GM18907 (cell line): ENCODE measurements around the gene NRXN2.

Experiments used
- ATAC-seq: cut with Tn5 transposase; IDR thresholded peaks from one replicate; pipeline ENCODE4 v1.9.1; 2021; ENCODE audit warnings: mild to moderate bottlenecking, moderate library complexity; ENCODE audit not compliant: unreplicated experiment

The NRXN2 gene

DNA sequence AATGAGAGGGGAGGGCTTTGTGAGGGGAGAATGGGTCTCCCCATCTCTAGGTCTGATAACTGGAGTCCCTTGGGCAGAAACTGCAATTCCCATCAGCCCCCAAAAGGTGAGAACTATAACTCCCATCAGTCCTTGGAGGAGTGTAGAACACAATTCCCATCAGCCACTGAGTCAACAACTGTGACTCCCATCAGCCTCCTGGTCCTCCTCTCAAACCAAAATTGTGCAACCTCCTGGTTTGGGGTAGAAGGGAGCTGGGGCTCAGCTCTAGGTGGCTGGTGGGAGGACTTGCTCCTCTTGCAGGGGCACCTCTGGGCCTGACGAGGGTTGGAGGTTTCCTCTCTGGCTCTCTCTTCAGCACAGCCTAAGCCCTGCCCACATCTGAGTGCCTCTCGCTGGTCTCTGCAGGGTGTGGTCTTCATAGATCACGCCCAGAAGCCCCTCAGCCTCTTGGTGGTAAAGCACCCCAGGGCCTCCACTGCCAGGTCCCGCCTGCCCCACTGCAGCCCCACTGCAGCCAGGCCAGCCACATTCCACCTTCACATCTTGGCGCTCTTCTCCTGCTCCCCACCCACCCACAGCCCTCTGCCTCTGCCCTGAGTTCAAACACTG is 113.5 kb downstream of the NRXN2 start:
- ATAC-seq: no peak

- ATAC-seq: no peak
Measured at GRCh38 chr11:64608636-64609035, 114.4 kb downstream of the NRXN2 start.

DNA sequence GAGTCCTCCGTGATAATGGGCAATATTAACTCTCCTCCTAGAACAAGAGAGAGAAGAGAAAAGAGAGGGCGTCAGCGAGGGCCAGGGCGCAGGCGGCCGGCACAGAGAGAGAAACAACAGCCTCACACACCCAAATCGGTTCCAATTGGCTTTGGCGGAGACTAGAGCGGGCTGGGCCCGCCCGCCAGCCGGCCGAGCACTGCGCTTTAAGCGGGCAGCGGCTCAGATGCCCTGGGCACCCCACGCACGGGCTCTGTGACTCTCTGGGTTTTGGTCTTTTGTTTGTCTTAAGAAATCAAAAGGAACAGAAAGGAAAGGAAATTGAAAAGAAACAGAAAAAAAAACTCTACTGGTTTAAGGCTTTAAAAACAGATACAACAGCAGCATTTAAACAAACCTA is 115.0 kb downstream of the NRXN2 start:
- ATAC-seq: no peak

- no peak for ATAC-seq
Measured at GRCh38 chr11:64607381-64607985, 115.5 kb downstream of the NRXN2 start.

DNA sequence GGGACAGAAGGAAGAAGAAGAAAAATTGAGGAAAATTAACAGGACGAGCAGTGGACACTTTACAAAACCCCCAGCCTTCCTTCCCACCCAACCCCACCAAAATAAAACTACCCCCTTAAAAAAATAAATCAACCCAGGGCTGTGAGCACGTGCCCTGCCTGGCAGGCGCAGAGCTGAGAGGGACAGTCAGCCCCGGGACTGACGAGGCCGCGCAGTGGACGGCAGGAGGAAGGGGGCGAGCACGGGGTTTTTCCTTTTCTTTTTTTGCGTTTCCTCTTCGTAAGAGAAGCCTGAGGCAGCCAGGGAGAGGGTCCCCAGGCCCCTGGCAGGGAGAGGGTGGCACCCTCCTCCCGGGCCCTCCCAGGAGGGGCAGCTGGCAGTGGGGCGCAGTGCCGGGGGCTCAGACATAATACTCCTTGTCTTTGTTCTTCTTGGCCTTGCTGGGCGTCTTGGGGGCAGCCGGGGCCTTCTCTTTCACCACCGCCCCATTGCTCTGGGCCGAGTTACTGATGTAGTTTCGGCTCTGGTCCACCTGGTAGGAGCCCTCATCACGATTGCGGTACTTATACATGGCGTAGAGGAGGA is 116.1 kb downstream of the NRXN2 start:
- no peak for ATAC-seq

DNA sequence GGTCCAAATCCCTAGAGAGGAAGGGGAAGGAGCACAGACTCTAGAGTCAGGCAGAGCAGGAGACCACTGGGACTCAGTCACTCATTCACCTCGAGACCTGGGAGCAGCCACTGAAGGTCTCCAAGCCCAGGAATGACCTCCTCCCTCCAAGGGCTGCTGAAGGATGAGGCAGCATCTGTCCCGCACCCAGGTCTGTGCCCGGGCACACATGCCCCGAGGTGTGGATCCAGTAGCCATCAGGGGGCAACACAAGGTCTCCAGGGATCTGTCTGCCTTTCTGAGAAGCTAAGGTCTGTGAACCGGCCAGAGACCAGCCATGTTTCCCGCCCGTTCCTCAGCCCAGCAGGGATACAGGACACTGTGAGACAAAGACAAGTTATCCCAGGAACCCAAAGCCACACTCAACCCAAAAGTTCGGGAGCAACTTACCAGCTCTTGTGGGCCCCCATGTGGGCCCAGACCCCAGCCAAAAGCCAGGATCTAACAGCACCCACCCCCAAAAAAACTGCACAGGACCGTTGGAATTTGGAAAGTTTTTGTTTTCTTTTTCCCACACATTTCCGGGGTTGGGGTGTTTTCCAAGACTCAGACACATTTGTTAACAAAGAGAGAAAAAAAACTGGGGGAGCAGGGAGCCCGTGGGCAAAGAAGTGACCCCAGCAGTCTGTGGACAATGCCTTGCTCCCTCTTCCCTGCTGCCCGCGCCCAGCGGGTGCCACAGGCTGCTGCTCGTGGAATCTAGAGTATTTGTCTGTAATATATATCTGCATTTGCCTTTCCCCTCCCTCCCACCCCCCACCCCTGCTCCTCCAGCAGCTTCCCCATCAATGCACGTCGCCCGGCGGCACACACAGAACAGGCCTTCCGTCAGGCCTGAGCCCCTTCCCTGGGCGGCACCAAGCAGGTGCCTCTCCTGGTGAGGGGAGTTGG is 117.1 kb downstream of the NRXN2 start:
- no peak for ATAC-seq

DNA sequence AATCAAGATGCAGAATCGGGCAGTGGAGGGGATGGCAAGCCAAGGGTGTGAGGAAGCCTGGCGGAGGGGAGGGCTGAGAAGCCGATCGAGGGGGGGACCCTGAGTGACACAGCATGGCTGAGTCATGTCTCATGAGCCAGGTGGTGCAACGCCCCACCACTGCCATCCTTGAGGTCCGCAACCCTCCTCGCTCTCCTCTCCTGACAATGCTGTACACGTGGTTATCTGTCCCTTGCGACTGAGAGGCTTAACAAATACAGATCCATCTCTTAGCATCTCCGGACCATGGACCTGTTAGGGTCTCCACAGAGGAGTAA is 117.8 kb downstream of the NRXN2 start:
- ATAC-seq: no peak

DNA sequence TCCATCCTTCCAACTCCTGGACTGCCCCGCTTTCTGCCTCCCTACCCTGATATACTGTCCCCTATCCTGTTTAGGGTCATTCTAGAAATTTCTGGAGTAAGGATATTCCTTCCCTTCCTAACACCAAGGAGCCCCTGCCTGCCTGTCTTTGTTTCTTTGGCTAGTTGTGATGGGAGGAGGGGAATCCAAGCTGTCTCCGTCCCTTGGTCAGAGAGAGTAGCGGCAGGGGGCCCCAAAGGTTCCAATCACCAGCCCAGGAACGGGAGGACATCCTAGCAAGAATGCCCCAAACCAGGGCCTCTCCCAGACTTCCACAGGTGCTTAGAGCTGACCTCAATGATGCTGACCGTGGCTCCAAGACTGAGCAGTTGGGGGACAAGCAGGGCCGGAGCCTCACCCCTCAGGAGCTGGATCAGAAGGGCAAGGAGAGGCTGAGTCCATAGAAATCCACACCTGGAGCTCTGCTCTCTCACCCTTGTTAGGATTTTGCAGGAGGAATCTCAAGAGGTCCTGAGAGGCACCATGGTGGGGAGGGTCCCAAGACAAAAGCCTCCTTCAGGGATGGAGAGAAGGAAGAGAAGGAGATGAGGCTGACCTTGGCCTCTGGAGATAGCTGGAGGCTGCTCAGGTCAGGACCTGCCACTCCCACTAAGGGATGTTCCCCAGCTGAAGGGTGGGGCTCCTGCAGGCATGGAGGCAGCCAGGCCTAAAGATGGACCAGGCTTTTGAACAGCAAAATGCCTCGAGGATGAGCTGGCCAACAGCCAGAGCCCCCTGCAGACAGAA is 118.3 kb downstream of the NRXN2 start:
- no peak for ATAC-seq

- no peak for ATAC-seq
Measured at GRCh38 chr11:64603411-64604110, 119.4 kb downstream of the NRXN2 start.

GRCh38 chr11:64602466-64603070 is 120.4 kb downstream of the NRXN2 start:
- no peak for ATAC-seq

GRCh38 chr11:64601605-64602465 is 121.2 kb downstream of the NRXN2 start:
- no peak for ATAC-seq

DNA sequence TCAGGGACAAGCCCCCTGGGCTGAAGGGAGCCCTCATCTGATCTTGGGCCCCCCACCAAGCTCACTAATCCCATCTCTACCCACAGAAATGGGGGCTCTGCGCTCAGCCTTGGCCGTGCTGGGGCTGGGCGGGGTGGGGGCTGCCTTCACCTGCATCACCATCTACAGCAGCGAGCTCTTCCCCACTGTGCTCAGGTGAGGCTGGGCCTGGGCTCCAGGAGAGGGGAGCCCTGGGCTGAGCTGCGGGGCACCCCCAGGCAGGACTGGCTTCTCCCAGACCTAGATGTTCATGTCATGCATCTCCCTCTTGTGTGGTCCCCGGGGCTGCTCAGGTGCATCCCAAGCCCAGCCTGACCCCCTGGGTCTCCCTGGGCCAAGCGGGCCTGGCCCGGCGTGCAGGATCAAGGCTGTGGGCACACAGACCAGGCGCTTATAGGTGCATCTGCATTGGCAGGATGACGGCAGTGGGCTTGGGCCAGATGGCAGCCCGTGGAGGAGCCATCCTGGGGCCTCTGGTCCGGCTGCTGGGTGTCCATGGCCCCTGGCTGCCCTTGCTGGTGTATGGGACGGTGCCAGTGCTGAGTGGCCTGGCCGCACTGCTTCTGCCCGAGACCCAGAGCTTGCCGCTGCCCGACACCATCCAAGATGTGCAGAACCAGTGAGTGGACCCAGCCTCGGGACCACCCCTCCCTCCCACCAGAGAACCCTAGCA is 122.6 kb downstream of the NRXN2 start:
- ATAC-seq: no peak

DNA sequence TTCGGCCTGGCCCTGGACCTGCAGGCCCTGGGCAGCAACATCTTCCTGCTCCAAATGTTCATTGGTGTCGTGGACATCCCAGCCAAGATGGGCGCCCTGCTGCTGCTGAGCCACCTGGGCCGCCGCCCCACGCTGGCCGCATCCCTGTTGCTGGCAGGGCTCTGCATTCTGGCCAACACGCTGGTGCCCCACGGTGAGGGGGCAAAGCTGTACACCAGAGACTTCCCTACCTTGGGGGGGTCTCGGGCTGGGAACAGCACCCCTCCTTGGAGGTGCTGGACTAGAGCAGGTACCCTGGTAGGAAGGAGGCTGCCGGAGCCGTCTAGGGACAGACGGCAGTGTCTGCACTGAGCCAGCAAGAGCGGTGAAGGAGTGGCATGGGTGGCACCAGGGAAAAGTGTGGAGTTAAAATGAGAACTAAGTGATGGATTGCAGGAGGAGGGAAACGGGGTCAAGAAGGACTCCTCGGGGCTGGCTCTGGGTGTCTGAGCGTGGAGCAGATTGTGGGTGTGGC is 123.2 kb downstream of the NRXN2 start:
- ATAC-seq: no peak

DNA sequence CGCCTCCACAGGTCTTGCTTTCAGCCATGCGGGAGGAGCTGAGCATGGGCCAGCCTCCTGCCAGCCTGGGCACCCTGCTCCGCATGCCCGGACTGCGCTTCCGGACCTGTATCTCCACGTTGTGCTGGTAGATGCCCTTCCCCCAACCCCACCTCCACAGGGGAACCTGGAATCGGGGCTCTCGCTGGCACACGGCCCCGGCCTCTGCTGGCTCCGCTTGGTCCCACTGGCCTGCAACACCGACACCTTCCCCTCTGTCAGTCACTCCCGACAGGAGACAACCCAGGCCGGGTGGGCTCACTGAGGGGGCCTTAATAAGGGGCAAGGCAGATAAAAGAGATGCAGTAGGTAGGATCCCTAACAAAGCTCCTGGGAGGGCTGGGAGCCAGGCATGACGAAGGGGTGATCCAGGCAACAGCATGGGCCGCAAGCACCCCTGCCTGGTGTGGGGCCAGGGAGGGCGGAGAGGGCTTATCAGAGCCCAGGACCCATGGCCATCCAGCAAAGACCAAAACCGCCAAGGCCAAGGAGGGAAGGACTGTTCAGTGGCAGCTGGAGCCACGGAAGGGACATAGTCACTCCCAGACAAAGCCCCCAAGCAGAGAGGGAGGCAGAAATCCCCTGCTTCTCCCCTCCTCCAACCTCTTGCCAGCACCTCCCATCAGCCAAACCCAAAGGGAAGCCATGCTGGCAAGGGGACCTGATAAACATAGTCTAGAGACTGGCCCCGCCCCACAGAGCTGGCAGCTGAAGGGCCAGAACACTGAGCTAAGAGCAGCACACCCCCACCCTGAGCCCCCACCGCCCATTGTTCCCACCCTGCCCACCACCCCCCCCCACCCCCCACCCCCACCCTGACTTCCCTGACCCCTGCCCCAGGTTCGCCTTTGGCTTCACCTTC is 124.0 kb downstream of the NRXN2 start:
- ATAC-seq: no peak

- ATAC-seq: no peak
Measured at GRCh38 chr11:64598106-64598796, 124.7 kb downstream of the NRXN2 start.

DNA sequence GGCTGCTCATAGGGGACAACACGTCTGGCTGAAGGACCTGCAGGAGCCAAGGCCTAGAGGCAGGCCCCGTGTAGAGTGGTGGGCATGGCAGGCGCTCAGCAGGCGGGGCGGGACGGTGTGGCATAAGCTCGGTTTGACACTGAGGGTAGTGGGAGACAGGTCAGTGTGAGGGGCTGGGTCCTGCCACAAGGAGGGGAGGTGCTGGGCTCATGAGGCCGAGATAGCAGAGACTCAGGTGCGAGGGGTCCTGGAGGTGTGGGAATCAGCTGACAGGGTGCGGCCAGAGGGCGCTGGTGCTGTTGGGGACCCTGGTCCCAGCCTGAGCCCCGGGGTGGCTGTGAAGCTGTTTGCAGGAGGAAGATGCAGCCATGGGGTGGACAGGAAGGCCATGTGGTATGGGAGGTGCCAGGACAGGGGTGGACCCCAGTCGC is 125.3 kb downstream of the NRXN2 start:
- no peak for ATAC-seq
